HG03103 (cell line): ENCODE data around the gene STMN3.
"Not testable (repeated sequence)": the region's sequence is repeated elsewhere in the genome, so short reads cannot be mapped to it uniquely, and the experiment has no call there.

ENCODE experiments used
- ATAC-seq: cut with Tn5 transposase; IDR thresholded peaks from one replicate; pipeline ENCODE4 v1.9.1; 2021; ENCODE audit warnings: low read depth; ENCODE audit not compliant: unreplicated experiment

The STMN3 gene

DNA sequence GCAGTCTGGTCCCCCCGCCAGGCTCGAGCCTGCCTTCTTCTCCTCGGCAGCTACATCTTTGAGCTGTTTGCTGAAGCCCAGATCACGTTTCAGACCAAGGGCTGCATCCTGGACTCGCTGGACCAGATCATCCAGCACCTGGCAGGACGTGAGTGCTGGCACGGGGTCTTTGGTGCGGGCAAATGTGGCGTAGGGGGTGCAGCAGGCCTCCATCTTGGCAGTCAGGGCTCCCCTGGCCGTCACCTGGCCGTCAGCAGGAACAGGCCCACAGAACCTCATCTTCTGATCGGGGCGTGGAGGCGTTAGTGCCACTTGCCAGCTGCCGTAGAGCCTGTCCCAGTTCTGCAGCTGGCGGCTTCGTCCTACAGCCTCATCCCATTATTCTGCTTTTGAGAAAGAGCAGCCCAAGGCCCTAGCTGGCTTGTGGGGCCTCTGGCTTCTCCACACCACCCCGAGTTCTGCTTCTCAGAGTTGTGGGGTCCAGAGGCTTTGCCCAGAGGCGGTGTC, 26.6 kb upstream of the STMN3 start:
- no peak for ATAC-seq

- no peak for ATAC-seq
Observed at GRCh38 chr20:63678667-63679465, 25.6 kb upstream of the STMN3 start.

DNA sequence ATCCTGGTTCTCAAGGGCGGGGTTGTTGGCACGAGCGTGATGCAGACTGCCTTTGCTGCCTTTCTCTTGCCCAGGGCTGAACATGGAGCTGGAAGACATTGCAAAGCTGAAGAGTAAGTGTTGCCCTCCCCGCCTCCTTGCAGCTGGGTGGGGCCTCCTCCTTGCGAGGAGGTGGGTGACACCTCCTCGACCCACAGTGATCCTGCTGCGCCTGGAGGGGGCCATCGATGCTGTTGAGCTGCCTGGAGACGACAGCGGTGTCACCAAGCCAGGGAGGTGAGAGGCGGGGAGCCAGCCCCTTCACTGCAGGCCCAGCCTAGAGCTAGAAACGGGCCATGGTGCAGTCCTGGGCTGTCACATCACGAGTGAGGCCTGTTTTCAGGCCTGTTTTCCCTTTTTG, 24.8 kb upstream of the STMN3 start:
- no peak for ATAC-seq

DNA sequence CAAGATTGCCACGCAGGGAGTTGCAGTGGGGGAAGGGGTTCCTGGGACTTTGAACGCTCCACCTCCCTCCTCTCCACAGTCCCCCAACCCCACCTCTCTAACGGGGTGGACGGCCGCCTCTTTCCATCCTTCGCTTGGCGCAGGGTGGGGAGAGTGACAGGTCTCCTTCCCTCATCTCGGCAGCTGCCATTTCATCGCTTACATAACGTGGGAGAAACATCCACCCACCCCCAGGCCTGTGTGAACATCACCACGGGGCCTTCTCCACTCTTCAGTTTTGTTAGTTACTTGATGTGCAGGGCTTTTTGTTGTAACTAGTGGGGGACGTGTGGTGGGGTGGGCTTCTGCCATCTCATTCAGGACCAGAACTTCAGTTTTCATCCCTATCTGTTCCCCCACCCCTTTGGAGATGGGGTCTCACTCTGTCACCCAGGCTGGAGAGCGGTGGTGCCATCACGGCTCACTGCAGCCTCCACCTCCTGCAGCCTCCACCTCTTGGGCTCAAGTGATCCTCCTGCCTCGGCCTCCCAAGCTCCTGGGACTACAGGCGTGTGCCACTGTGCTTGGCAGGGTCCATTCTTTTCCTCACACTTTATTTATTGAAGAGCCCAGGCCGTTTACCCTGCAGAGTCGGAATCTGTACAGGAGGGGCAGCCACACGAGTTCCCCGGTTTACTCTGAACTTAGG, 22.6 kb upstream of the STMN3 start:
- no peak for ATAC-seq

GRCh38 chr20:63673951-63674350, 20.7 kb upstream of the STMN3 start:
- ATAC-seq, result no peak

DNA sequence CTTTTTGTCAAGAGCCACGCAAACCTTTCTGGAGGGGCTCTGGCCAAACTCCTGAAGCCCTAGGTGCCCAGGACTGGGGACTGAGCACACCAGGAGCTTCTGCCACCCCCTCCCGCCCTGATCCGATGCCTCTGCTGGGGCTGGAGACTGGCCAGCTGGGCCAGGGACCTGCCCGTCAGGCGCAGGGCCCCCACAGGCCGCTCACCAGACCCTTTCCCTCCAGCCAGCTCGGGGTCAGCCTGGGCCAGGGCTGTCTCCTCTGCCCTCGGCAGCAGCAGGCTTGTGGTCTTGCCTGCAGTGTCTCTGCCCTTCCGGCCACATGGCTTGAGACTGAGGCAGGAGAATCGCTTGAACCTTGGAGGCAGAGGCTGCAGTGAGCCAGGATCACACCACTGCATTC, 19.4 kb upstream of the STMN3 start:
- no peak for ATAC-seq

DNA sequence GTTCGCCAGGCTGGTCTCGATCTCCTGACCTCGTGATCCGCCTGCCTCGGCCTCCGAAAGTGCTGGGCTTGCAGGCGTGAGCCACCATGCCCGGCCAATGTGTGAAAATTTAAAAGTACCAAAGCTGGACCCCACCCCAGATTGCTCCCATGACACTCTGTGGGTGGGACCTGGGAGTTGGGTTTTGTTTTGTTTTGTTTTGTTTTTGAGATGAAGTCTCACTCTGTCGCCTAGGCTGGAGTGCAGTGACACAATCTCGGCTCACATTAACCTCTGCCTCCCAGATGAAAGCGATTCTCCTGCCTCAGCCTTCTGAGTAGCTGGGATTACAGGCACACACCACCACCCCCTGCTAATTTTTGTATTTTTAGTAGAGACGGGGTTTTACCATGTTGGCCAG, 18.5 kb upstream of the STMN3 start:
- ATAC-seq, result not testable (repeated sequence)

- ATAC-seq, result no peak
Observed at GRCh38 chr20:63668351-63668750, 15.1 kb upstream of the STMN3 start.

- no peak for ATAC-seq
Observed at GRCh38 chr20:63667858-63668257, 14.6 kb upstream of the STMN3 start.

DNA sequence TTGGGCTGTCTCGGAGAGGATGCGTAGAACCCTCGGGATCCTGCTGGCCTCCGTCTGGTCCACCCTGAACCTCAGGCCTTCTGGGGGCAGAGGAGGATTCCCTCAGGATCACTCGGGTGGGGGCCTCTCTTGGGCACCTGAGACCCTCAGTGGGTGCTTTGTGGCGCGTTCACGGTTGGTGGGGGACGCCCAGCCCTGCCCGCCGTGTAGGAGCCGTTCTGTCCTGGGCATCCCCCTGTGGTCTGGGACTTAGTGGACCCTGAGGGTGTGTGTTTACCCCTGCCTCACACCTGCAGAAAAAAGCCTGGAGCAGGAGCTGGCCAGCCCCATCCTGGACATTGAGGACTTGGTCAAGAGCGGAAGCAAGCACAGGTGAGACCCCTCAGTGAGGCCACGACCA, 12.5 kb upstream of the STMN3 start:
- ATAC-seq, result no peak

- ATAC-seq, result no peak
Observed at GRCh38 chr20:63664861-63665594, 11.8 kb upstream of the STMN3 start.

GRCh38 chr20:63664143-63664851, 11.1 kb upstream of the STMN3 start:
- no peak for ATAC-seq

DNA sequence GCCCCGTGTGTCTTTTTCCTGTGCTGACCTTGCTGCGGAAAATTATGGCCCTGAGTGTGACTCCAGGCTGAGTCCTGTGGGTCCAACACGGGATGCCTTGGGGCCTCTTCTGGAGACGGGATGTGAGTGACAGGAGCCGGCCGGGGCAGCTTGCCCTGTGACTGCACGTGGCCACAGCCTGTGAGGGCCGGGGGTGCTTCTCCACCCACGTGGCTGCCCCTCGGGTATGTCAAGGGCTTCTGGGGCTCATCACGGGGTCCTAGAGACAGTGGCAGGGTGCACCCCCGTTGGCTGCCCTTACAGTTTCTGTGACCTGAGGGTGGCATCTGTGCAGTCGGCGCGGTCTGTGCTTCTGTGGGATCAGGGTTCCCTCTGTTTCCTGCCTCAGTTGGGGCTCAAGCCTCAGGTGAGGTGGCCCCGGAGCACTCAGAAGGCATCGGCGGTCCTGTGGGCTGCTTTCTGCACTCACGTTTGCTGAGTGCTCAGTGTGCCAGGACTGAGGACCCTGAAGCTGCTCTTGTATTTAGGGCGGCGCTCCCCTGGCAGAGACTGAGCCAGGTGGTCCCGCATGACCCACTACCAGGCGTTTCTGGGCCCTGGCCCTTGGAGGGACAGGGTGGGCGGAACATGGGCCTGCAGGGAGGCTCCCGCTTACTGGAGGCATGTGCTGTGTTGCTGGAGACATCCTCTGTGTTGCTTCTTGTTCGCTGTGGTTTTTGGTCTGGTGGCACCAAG, 10.3 kb upstream of the STMN3 start:
- no peak for ATAC-seq

GRCh38 chr20:63662813-63663189, 9.6 kb upstream of the STMN3 start:
- ATAC-seq, result no peak

- ATAC-seq, result no peak
Observed at GRCh38 chr20:63661959-63662812, 9.0 kb upstream of the STMN3 start.

GRCh38 chr20:63661108-63661507, 7.9 kb upstream of the STMN3 start:
- ATAC-seq, result no peak

DNA sequence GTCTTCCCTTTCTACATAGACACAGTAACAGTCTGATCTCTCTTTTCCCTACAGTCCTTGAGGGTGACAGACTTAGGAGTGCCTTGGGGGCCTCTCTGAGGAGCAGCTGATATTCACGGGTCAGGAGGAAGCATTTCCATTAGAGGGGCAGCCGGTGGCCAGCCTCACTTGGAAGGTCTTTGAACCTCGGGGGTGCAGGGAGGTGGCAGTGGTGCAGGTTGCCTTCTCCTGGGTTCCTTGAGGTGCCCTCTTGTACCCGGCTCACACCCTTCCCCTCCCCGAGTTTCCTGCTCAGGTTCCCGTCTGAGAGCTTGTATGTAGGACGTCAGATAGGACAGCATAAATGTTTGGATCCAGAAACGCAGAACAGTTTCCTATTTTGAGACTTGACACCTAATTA, 7.4 kb upstream of the STMN3 start:
- no peak for ATAC-seq

GRCh38 chr20:63660174-63660573, 7.0 kb upstream of the STMN3 start:
- ATAC-seq, result not testable (repeated sequence)

DNA sequence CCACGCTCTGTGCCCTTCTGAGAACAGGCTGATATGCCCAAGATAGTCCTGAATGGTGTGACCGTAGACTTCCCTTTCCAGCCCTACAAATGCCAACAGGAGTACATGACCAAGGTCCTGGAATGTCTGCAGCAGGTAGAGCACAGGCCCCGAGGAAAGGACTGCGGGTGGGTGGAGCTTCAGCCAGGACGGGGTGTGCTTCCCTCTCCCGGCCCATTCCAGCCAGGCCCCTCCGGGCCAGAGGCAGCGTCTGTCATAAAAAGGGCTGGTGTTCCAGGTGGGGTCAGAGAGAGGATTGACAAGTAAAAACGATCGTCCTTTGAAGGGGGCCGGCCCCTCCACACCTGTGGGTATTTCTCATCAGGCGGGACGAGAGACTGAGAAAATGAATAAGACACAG, 6.1 kb upstream of the STMN3 start:
- ATAC-seq, result no peak
